ENCODE results near the gene ALPL.
A peak's percentile ranks its signal among the peaks of the same experiment; 100 is the strongest.
"Not testable (repeated sequence)": the region's sequence is repeated elsewhere in the genome, so short reads cannot be mapped to it uniquely, and the experiment has no call there.

Gene ALPL

DNA sequence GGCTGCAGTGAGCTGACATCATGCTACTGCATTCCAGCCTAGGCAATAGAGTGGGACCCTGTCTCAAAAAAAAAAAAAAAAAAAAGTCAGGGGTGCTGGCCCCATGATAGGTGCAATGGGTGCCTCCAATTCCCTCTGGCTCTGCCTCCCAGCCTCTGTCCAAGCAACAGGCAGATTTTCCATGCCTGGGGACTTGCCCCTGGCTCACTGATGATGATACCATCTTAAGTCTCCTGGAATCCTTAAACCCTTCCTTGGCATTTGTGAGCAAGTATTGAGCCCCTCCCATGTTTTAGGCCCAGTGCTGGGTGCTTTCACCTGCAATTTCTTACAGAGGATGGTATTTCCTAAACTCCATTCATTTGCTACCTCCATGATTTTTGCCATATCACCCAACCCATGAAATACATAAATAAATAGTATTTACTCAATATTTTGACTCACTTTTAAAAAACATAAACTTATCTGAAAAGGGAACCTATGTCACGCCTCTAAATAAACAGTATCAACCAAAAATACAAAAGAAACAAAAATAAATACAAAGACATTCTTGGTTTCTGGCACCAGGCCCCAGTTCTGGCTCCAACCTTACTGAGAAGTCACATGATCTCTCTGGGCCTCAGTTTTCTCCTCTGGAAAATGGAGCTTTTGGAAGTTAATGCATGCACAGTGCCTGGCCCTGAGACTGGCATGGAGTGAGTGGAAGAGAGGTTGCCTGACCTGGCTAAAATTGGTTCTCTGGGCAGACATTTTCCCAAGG is 1.5 kb upstream of the ALPL start:
- DNase-seq (ENCODE audit: low spot score), result no peak

DNA sequence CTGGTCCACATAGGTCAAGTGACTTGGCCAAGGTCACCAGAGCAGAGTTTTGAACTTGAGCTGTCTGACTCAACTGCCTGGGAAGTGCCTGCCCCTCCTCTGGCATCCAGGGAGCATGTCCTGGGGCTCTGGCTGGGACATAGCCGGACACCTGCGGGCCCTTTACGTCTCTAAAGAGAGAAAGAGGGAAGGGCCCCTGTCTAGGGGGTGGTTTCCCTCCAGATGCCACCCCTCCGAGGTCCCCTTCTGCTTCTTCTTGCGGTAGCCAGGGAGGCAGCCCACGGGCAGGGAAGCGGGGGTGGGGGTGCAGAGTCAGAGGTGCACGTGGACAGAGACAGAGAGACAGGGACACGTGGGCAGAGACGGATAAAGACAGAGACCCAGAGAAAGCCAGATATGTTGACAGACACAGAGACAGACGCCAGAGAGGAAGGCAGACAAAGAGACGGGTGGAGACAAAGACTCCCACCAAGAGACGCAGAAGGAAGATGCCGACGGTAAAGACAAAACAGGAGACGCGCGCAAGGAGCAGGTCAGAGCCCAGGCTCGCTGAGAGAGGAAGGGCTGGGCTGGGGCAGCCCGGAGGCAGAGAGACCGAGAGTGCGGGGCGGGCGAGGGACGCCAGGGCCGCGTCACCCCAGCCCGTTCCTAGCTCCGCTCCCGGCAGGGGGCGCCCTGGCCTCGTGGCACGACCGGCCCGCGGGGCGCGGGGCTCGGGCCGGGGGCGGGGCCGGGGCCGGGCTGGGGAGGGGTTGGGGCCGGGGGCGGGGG is 458 bp upstream of the ALPL start:
- DNase-seq (ENCODE audit: low spot score), result peak; percentile 28

- no peak for DNase-seq (ENCODE audit: low spot score)
These were observed 880 bp downstream of the ALPL start for GRCh38 chr1:21510113-21510493.

DNA sequence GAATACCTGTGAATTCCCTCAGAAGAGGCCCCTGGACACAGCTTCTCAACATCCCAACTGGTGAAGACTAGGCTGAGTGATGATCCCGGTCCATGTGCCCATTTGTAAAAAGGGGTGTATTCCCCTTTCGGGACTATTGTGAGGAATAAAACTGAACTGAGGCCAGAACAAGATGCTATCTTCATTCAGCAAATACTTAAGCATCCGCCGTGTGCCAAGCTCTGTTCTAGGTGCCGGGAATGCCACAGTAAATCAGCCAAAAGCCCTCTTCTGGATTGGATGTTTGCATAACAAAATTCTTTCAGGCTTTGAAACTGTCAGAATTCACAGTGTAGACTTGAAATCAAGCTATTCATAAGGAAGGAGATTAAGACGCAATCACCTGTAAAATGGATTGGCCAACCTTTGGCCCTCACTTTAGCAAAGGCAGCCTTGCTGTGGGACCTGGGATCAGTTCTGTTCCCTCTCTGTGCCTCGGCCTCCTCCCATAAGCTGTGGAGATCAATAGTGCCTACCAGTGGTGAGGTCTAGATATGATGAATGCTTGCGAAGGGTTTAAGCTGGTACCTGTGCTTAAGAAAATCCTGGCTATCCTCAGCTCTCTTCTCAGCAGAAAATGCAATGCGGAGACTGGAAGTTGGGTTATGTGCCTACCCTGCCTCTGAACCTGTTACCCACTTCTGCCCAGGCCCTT is 1.8 kb downstream of the ALPL start:
- DNase-seq (ENCODE audit: low spot score), result no peak

DNA sequence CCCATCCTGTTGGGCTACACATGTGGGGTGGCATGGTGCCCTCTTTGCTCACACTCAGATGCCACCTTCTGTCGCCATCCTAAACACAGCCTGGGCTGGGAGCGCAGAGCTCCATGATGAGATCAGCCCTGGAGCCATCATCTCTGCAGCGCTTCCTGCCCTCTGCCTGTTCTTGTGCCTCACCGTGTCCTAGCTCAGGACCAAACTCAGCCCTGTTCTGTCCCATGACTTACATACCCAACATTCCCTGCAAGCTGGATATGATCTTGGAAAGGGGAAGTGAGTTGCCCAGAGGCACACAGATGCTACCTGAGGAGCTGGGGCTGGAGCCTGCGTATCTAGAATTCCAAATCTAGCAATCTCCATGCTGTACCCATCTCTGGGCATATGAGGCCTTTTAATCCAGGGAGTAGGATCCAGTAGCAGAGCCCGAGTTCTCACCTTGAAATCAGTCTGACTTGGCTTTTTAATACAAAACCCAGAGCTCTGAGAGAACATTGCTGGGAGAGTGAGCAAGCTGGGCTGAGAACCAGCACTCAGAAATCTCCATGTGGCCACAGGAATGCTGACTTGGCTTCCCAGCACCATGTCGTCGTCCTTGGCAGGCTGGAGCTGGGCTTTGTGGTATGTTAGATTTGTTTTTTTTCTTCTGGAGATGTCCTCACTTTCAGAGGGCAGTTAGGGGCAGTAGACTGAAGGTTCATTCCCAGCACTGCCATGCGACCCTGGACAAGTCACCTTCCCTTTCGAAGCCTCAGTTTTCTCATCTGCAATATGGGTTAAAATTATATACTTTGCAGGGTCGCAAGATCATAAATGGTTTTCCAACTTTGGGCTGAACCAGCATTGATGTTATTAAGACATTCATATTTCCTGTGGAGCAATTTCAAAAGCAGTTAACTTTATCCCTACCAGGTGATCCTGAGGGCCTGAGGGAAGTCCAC is 2.6 kb downstream of the ALPL start:
- DNase-seq (ENCODE audit: low spot score), result no peak

GRCh38 chr1:21514245-21514644 is 5.0 kb downstream of the ALPL start:
- no peak for DNase-seq (ENCODE audit: low spot score)

DNA sequence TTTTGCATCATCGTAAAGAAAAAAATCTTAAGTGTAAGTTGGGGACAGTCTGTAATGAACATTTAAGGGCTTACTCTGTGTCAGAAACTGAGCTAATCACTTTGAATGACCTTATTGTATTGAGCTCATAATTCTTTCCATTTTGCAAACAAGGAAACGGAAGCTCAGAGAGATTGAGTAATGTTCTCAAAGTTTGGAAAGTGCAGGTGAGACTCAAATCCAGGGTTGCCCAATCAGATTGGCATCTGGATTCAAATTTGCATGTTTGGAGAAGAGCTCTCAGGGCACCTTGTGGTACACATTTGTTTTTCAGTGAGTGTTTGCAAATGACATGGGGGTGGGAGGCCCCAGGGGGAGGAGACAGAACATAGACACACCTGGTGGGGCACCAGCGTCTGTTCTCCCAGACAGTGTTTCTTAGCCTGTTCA is 8.0 kb downstream of the ALPL start:
- DNase-seq (ENCODE audit: low spot score), result no peak

DNA sequence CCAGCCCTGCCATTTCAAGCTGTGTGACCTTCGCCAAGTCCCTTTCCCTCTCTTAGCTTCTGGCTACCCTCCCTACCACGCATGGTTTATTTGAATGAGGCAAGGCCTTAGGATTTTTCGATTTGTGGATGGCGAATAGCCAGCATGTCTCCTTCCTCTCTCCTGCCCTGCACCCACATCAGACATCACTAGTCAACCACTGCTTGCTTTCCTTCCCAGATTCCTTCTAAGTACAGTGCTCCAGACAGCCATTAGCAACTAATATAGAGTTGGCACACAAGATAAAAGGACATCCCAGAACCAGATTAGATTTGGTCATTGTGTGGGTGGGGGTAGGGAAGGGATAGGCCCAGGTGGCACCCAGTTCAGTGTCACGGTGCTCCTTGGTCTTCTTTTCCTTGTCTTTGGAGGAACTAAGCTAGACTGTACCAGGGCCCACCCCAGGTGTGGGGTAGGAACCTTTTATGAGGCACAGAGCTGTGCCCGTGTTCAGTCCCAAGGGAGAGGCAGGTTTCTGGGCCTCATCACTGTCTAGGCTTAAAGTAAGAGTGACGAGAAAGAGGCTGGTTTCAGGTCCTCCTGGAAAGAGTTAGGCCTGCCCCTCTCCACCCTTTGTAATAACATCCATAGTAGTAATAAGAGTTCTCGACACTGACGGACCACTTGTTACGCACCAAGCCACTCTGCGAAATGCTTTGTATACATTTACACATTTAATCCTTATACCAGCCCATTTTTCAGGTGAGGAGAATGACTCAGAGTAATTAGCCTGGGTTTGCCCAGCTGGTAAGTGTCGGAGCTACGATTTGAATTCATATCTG is 8.6 kb downstream of the ALPL start:
- no peak for DNase-seq (ENCODE audit: low spot score)

- DNase-seq (ENCODE audit: low spot score), result no peak
These were observed 9.7 kb downstream of the ALPL start for GRCh38 chr1:21518774-21519455.

DNA sequence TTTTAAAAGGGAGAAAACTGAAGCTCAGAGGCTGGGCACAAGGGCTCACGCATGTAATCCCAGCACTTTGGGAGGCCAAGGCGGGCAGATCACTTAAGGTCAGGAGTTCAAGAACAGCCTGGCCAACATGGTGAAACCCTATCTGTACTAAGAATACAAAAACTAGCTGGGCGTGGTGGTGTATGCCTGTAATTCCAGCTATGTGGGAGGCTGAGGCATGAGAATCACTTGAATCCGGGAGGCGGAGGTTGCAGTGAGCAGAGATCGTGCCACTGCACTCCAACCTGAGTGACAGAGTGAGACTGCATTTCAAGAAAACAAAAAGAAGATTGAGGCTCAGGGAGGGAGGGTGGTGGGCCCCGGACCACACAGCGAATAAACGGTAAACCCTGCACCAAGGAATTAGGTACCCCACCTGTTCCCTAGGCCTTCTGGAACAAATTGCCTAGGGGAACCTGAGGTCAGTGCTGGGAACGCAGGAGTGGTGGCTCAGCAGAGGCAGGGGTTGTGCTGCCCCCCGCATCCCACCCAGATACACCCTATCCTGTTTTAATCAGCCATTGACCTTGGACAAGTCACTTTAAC is 10.4 kb downstream of the ALPL start:
- not testable (repeated sequence) for DNase-seq (ENCODE audit: low spot score)

- no peak for DNase-seq (ENCODE audit: low spot score)
These were observed 11.9 kb downstream of the ALPL start for GRCh38 chr1:21520899-21521716.

DNA sequence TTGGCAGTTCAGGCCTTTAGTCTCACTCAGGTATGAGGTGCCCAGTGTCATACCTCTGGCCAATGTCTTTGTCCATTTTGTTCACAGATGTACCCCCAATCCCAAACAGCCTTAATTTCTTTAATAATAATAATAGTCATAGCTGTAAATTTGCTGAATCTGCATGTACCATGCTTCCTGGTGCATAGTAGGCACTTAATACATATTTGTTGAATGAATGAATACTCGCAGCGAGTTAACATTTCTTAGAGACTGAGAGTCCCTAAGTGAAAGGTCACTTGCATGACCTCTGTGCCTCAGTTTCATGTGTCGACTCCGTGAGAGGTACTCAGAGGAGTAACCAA is 12.5 kb downstream of the ALPL start:
- no peak for DNase-seq (ENCODE audit: low spot score)

GRCh38 chr1:21522525-21523038 is 13.4 kb downstream of the ALPL start:
- DNase-seq (ENCODE audit: low spot score), result no peak

DNA sequence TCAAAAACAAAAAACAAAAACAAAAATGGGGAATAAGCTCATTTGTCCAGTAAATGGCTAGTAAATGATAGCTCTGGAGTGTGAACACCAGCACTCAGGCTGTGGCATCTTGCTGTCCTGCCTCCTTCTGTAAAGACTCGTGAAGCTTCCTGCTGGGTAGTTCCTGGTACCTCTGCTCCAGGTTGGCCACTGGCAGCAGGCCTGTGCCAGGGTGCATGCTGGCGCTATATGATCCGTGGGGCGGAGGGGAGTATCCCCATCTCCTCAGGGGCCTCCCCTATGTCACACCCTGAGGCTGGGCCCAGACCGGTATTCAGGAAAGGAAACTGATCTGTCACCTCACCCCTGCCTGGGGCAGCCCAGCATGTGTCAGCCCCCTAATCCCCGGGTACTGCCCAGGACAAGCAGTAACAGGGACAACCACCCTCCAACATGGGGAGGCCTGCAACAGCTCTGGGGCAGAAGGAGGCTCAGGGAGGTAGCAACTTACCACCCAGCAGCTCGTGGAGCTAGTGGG is 14.1 kb downstream of the ALPL start:
- no peak for DNase-seq (ENCODE audit: low spot score)

DNA sequence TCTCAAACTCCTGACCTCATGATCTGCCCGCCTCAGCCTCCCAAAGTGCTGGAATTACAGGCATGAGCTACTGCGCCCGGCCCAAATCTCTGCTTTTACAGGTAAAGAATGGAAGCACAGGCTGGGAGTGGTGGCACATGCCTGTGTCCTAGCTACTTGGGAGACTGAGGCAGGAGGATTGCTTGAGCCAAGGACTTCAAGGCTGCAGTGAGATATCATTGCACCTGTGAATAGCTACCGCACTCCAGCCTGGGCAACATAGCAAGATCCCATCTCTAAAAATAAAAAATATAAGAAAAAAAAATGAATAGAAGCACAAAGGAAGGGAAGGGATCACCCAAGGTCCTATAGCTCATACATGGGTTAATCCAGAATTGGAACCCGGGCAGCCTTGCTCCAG is 15.0 kb downstream of the ALPL start:
- no peak for DNase-seq (ENCODE audit: low spot score)

- no peak for DNase-seq (ENCODE audit: low spot score)
These were observed 15.6 kb downstream of the ALPL start for GRCh38 chr1:21524686-21525339.

GRCh38 chr1:21525340-21525717 is 16.1 kb downstream of the ALPL start:
- DNase-seq (ENCODE audit: low spot score), result no peak

GRCh38 chr1:21526441-21526840 is 17.2 kb downstream of the ALPL start:
- DNase-seq (ENCODE audit: low spot score), result no peak

Measured in CD4-positive, alpha-beta T cell treated with Interleukin-15 for 4 hours (primary cell).